MCF 10A (cell line): Measurements from ENCODE around the gene ID3. TPM values are rescaled to one million over a fixed set of nuclear protein-coding genes. Genes with fewer than 3 reads are reported as not detected.

Experiments used
- BruUV-seq: library from RNA; stranded (reverse); fragments of 400-500 nt; replicated peaks from 2 replicates; lab custom pipeline; 2021; lab: Mats Ljungman, UMichigan
- CTCF ChIA-PET: fragments of 300-600 bp; sonication (Branson Sonifier 250); formaldehyde crosslinking; extraction: SDS; loops from one replicate; lab custom pipeline; 2021; ENCODE audit warnings: antibody characterized with exemption, inconsistent platforms; lab: Yijun Ruan, JAX
- POLR2A ChIA-PET: fragments of 300-600, 350-650 bp; sonication (Branson Sonifier 250); formaldehyde crosslinking; extraction: SDS; loops from one replicate; lab custom pipeline; 2020; ENCODE audit warnings: antibody characterized with exemption, inconsistent platforms; lab: Yijun Ruan, JAX
- DNase-seq: peaks from one replicate; pipeline ENCODE4 v3.0.0-alpha.2; 2018; ENCODE audit not compliant: unreplicated experiment
- H3K27ac Mint-ChIP-seq: one replicate; pipeline ENCODE4 v1.8.0; 2022; ENCODE audit warnings: mild to moderate bottlenecking, low read depth, mixed read lengths; ENCODE audit not compliant: unreplicated experiment
- H3K27me3 Mint-ChIP-seq: one replicate; pipeline ENCODE4 v1.8.0; 2022; ENCODE audit warnings: mixed read lengths; ENCODE audit not compliant: insufficient read depth, unreplicated experiment
- H3K36me3 Mint-ChIP-seq: one replicate; pipeline ENCODE4 v1.8.0; 2022; ENCODE audit warnings: mild to moderate bottlenecking, moderate library complexity, mixed read lengths; ENCODE audit not compliant: insufficient read depth, unreplicated experiment
- H3K4me1 Mint-ChIP-seq: one replicate; pipeline ENCODE4 v1.8.0; 2022; ENCODE audit warnings: mixed read lengths; ENCODE audit not compliant: insufficient read depth, unreplicated experiment
- H3K4me3 Mint-ChIP-seq: one replicate; pipeline ENCODE4 v1.8.0; 2022; ENCODE audit warnings: mild to moderate bottlenecking, moderate library complexity, mixed read lengths; ENCODE audit not compliant: unreplicated experiment
- H3K9me3 Mint-ChIP-seq: one replicate; pipeline ENCODE4 v1.8.0; 2022; ENCODE audit warnings: mixed read lengths; ENCODE audit not compliant: unreplicated experiment
- intact Hi-C: fragments of 100-400 bp; cut with micrococcal nuclease; formaldehyde crosslinking; loops from 2 replicates; pipeline ENCODE4 v1.14.1; 2022
- total RNA-seq: library from RNA; stranded (reverse); gene quantifications from 2 replicates; pipeline ENCODE4 v1.2.3, GENCODE V29; 2022
- TF ChIP-seq, protein P1 (sequence below): fragments of 200-600 bp; IDR thresholded peaks from one replicate; pipeline ENCODE4 v1.8.0; 2022; ENCODE audit warnings: antibody characterized with exemption, mild to moderate bottlenecking; ENCODE audit not compliant: unreplicated experiment

The ID3 gene
- total RNA-seq, 1 experiment from 2014 or later = 34.8 TPM

DNA sequence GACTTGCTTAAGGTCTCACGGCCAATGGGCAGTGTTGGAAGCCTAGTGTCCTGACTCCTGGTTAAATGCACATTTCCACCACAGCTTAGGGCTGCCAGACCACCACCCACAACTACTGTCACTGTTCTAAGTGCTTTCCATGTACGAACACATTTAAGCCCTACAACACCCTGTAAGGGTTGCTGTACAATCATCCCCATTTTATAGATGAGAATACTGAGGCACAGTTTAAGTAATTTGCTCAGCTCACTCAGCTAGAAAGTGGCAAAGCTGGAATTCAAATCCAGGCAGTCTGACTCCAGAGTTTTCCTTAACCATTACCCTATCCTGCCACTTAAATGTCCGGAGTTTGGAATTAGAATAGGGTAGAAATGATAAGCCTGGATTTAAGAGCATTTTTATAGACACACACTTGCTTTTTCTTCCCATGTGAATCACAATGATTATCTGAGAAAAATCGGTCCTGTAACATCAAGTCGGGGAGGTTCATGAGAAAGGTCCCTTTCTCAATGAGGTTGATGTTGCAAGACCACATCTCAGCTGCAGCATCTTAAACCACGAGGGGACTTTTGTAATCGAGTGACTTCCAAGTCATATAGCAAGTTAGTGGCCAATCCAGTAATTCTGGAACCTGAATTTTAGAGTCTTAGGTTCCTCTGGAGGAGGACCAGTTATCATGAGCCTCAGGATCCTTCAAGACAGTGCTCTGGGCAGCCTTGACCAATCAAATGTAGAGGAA is 36.9 kb downstream of the ID3 start:
- TF ChIP-seq, protein P1, sequence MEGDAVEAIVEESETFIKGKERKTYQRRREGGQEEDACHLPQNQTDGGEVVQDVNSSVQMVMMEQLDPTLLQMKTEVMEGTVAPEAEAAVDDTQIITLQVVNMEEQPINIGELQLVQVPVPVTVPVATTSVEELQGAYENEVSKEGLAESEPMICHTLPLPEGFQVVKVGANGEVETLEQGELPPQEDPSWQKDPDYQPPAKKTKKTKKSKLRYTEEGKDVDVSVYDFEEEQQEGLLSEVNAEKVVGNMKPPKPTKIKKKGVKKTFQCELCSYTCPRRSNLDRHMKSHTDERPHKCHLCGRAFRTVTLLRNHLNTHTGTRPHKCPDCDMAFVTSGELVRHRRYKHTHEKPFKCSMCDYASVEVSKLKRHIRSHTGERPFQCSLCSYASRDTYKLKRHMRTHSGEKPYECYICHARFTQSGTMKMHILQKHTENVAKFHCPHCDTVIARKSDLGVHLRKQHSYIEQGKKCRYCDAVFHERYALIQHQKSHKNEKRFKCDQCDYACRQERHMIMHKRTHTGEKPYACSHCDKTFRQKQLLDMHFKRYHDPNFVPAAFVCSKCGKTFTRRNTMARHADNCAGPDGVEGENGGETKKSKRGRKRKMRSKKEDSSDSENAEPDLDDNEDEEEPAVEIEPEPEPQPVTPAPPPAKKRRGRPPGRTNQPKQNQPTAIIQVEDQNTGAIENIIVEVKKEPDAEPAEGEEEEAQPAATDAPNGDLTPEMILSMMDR = no peak
- Mint-ChIP-seq H3K4me1 (no peaks in the 10 kb centered on the region), H3K36me3 (peaks cover 4% of the 10 kb centered on the region), H3K27ac (no peak overlapping the region), H3K27me3 (no peaks in the 10 kb centered on the region), H3K4me3 (no peak overlapping the region), H3K9me3 (no peaks in the 10 kb centered on the region)
- DNase-seq = no peak
- ChIA-PET CTCF (interaction anchor here (1.0 to 2.4 kb wide), 3 partner anchors 17 to 26 kb away, joined by 3 to 19 read pairs (median 4); no protein-coding TSS in a partner anchor), POLR2A (interaction anchor here (0.6 kb wide), 1 partner anchor 32 kb away, joined by 4 read pairs; no protein-coding TSS in a partner anchor)
- intact Hi-C loops = no loop called here
- BruUV-seq = no TSS peak

DNA sequence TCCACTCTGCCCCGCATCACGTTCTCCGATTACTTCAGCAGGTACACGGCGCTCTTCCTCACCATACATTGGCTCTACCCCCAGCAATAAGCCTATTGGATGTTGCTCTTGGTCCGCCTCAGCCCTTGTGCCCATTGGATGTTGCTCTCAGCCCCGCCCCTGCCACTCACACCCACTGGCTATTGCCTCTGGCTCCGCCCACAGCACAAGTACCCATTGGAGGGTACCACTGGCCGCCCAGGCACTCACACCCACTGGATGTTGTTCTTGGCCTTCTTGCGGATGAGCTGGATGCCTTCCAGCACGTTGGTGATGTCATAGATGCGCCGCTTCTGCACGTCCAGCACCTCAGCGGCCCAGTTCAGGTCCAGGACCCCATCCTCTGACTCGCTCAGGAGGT is 37.7 kb downstream of the ID3 start:
- TF ChIP-seq, protein P1 = no peak
- H3K9me3 Mint-ChIP-seq = no peaks in the 10 kb centered on the region
- no peaks in the 10 kb centered on the region for H3K27me3 Mint-ChIP-seq
- CTCF ChIA-PET = interaction anchor here (1.0 to 2.4 kb wide), 3 partner anchors 18 to 25 kb away, joined by 3 to 19 read pairs (median 4); no protein-coding TSS in a partner anchor
- no peak for DNase-seq
- intact Hi-C loops = no loop called here
- peaks cover 4% of the 10 kb centered on the region for H3K36me3 Mint-ChIP-seq
- POLR2A ChIA-PET = no interaction called here
- no peak overlapping the region for H3K27ac Mint-ChIP-seq
- no peaks in the 10 kb centered on the region for H3K4me1 Mint-ChIP-seq
- no TSS peak for BruUV-seq
- no peak overlapping the region for H3K4me3 Mint-ChIP-seq

- intact Hi-C loops = no loop called here
- DNase-seq = no peak
- Mint-ChIP-seq H3K27ac (no peak overlapping the region), H3K27me3 (no peaks in the 10 kb centered on the region), H3K36me3 (peaks cover 11% of the 10 kb centered on the region), H3K9me3 (no peaks in the 10 kb centered on the region), H3K4me3 (no peak overlapping the region), H3K4me1 (no peaks in the 10 kb centered on the region)
- ChIA-PET POLR2A (no interaction called here), CTCF (interaction anchor here (0.7 to 1.2 kb wide), 3 partner anchors 11 to 22 kb away, joined by 3 to 4 read pairs (median 3); no protein-coding TSS in a partner anchor)
- TF ChIP-seq, protein P1 = no peak
- BruUV-seq = no TSS peak
Observed at GRCh38 chr1:23517581-23517980, 41.7 kb downstream of the ID3 start.

DNA sequence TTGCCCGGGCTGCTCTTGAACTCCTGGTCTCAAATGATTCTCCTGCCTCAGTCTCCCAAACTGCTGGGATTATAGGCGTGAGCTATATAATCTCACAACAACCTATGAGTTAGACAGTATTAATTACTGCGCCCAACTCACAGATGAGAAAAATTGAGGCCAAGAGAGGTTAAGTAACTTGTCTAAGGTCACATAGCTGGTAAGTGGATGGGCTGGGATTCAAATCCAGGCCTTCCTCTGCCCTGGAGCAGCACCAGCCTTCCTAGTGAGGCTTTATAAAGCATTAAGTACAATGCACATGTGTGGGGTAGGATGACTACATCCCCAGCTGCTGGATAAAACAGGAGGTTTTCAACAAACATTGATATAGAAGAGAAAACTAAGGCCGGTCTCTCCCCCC is 43.4 kb downstream of the ID3 start:
- ChIA-PET CTCF (interaction anchor here (0.6 to 3.4 kb wide), 7 partner anchors 12 to 112 kb away, joined by 3 to 23 read pairs (median 4); no protein-coding TSS in a partner anchor), POLR2A (interaction anchor here (0.6 to 0.7 kb wide), 2 partner anchors 14 to 171 kb away, joined by 3 read pairs; no protein-coding TSS in a partner anchor)
- Mint-ChIP-seq H3K9me3 (no peaks in the 10 kb centered on the region), H3K36me3 (peaks cover 17% of the 10 kb centered on the region), H3K4me1 (no peaks in the 10 kb centered on the region), H3K4me3 (no peak overlapping the region), H3K27me3 (no peaks in the 10 kb centered on the region), H3K27ac (no peak overlapping the region)
- no TSS peak for BruUV-seq
- TF ChIP-seq, protein P1 = no peak
- no peak for DNase-seq
- intact Hi-C loops = no loop called here
